ENCODE data around the gene ANXA2. TPM values are rescaled to one million over a fixed set of nuclear protein-coding genes. Genes with fewer than 3 reads are reported as not detected.
A peak's percentile ranks its signal among the peaks of the same experiment; 100 is the strongest.

The ANXA2 gene
- total RNA-seq, 2 experiments from 2014 or later, result 65.9 to 80.2 TPM

GRCh38 chr15:60323322-60323721, 74.5 kb downstream of the ANXA2 start:
- intact Hi-C loops (cut with DNase I, micrococcal nuclease), result loop anchor here in 1 of 2 experiments (5.0 kb wide), 1 partner anchor 51 kb away; no protein-coding TSS in a partner anchor
- H3K4me1 Mint-ChIP-seq, result peaks cover 2% of the 10 kb centered on the region
- no peak for ATAC-seq

GRCh38 chr15:60320365-60320764, 77.4 kb downstream of the ANXA2 start:
- intact Hi-C loops (cut with DNase I, micrococcal nuclease), result loop anchor here in 1 of 2 experiments (5.0 kb wide), 1 partner anchor 48 kb away; no protein-coding TSS in a partner anchor
- H3K4me3 Mint-ChIP-seq, result no peak overlapping the region
- peaks cover 4% of the 10 kb centered on the region for H3K9me3 Mint-ChIP-seq (ENCODE audit: low read depth)
- ATAC-seq (no peak), DNase-seq (no peak)
- no peaks in the 10 kb centered on the region for H3K36me3 Mint-ChIP-seq (ENCODE audit: low read depth)
- CTCF ChIA-PET, result interaction anchor here (0.5 to 2.2 kb wide), 5 partner anchors 8 to 400 kb away, joined by 3 to 6 read pairs (median 4); no protein-coding TSS in a partner anchor
- peaks cover 4% of the 10 kb centered on the region for H3K4me1 Mint-ChIP-seq
- H3K27me3 Mint-ChIP-seq, result peaks cover 10% of the 10 kb centered on the region
- no peak overlapping the region for H3K27ac Mint-ChIP-seq
- POLR2A ChIA-PET, result no interaction called here

More at GRCh38 chr15:60323322-60323721, 74.5 kb downstream of the ANXA2 start:
- POLR2A ChIA-PET, result no interaction called here
- Mint-ChIP-seq H3K27ac (no peak overlapping the region), H3K9me3 (ENCODE audit: low read depth) (no peaks in the 10 kb centered on the region), H3K36me3 (ENCODE audit: low read depth) (no peaks in the 10 kb centered on the region), H3K27me3 (peaks cover 23% of the 10 kb centered on the region), H3K4me3 (no peak overlapping the region)
- CTCF ChIA-PET, result interaction anchor here (1.1 to 1.2 kb wide), 2 partner anchors 52 to 572 kb away, joined by 3 read pairs; no protein-coding TSS in a partner anchor
- no peak for DNase-seq

GRCh38 chr15:60318216-60318867, 79.4 kb downstream of the ANXA2 start:
- POLR2A ChIA-PET, result no interaction called here
- CTCF ChIA-PET, result interaction anchor here (0.6 to 2.2 kb wide), 2 partner anchors 10 to 402 kb away, joined by 3 to 6 read pairs; no protein-coding TSS in a partner anchor
- H3K36me3 Mint-ChIP-seq (ENCODE audit: low read depth), result no peaks in the 10 kb centered on the region
- ATAC-seq (no peak), DNase-seq (no peak)
- peaks cover 4% of the 10 kb centered on the region for H3K4me1 Mint-ChIP-seq
- no peak overlapping the region for H3K27ac Mint-ChIP-seq
- H3K4me3 Mint-ChIP-seq, result no peak overlapping the region
- peaks cover 4% of the 10 kb centered on the region for H3K9me3 Mint-ChIP-seq (ENCODE audit: low read depth)
- H3K27me3 Mint-ChIP-seq, result peaks cover 3% of the 10 kb centered on the region
- intact Hi-C loops (cut with DNase I, micrococcal nuclease), result no loop called here

- no peak overlapping the region for H3K27ac Mint-ChIP-seq
- peaks cover 4% of the 10 kb centered on the region for H3K4me1 Mint-ChIP-seq
- intact Hi-C loops (cut with DNase I, micrococcal nuclease), result no loop called here
- ATAC-seq (no peak), DNase-seq (no peak)
- H3K27me3 Mint-ChIP-seq, result peaks cover 5% of the 10 kb centered on the region
- ChIA-PET CTCF (interaction anchor here (1.1 to 1.4 kb wide), 3 partner anchors 8 to 11 kb away, joined by 6 to 12 read pairs (median 7); no protein-coding TSS in a partner anchor), POLR2A (no interaction called here)
- H3K4me3 Mint-ChIP-seq, result no peak overlapping the region
- H3K36me3 Mint-ChIP-seq (ENCODE audit: low read depth), result no peaks in the 10 kb centered on the region
- peaks cover 4% of the 10 kb centered on the region for H3K9me3 Mint-ChIP-seq (ENCODE audit: low read depth)
Measured at GRCh38 chr15:60316961-60317360, 80.8 kb downstream of the ANXA2 start.

- peak; percentile 58 for ATAC-seq
- CTCF ChIA-PET, result interaction anchor here (1.1 to 1.6 kb wide), 3 partner anchors 10 to 188 kb away, joined by 3 to 12 read pairs (median 4); no protein-coding TSS in a partner anchor
- intact Hi-C loops (cut with DNase I, micrococcal nuclease), result no loop called here
Measured at GRCh38 chr15:60315878-60316277, 81.9 kb downstream of the ANXA2 start.

GRCh38 chr15:60313906-60314305, 83.9 kb downstream of the ANXA2 start:
- H3K9me3 Mint-ChIP-seq (ENCODE audit: low read depth), result peaks cover 4% of the 10 kb centered on the region
- H3K27ac Mint-ChIP-seq, result no peak overlapping the region
- H3K27me3 Mint-ChIP-seq, result peaks cover 12% of the 10 kb centered on the region
- POLR2A ChIA-PET, result no interaction called here
- CTCF ChIA-PET, result interaction anchor here (2.2 to 2.8 kb wide), 2 partner anchors 12 to 15 kb away, joined by 6 to 11 read pairs; no protein-coding TSS in a partner anchor
- no peaks in the 10 kb centered on the region for H3K36me3 Mint-ChIP-seq (ENCODE audit: low read depth)
- intact Hi-C loops (cut with DNase I, micrococcal nuclease), result no loop called here
- ATAC-seq (no peak), DNase-seq (no peak)
- H3K4me3 Mint-ChIP-seq, result no peak overlapping the region
- H3K4me1 Mint-ChIP-seq, result peaks cover 4% of the 10 kb centered on the region

More at GRCh38 chr15:60315878-60316277, 81.9 kb downstream of the ANXA2 start:
- no peak overlapping the region for H3K4me3 Mint-ChIP-seq
- peak; percentile 51 for DNase-seq
- H3K27me3 Mint-ChIP-seq, result peaks cover 8% of the 10 kb centered on the region
- no peaks in the 10 kb centered on the region for H3K36me3 Mint-ChIP-seq (ENCODE audit: low read depth)
- H3K9me3 Mint-ChIP-seq (ENCODE audit: low read depth), result peaks cover 4% of the 10 kb centered on the region
- peaks cover 4% of the 10 kb centered on the region for H3K4me1 Mint-ChIP-seq
- H3K27ac Mint-ChIP-seq, result no peak overlapping the region
- POLR2A ChIA-PET, result no interaction called here

- intact Hi-C loops (cut with DNase I, micrococcal nuclease), result no loop called here
- Mint-ChIP-seq H3K27me3 (peaks cover 16% of the 10 kb centered on the region), H3K36me3 (ENCODE audit: low read depth) (no peaks in the 10 kb centered on the region), H3K4me1 (no peaks in the 10 kb centered on the region), H3K9me3 (ENCODE audit: low read depth) (no peaks in the 10 kb centered on the region), H3K4me3 (no peak overlapping the region), H3K27ac (no peak overlapping the region)
- POLR2A ChIA-PET, result no interaction called here
- ATAC-seq (no peak), DNase-seq (no peak)
- CTCF ChIA-PET, result interaction anchor here (1.0 kb wide), 2 partner anchors 20 to 26 kb away, joined by 3 read pairs; no protein-coding TSS in a partner anchor
Measured at GRCh38 chr15:60307034-60307433, 90.8 kb downstream of the ANXA2 start.

GRCh38 chr15:60301024-60301423, 96.8 kb downstream of the ANXA2 start:
- Mint-ChIP-seq H3K4me3 (no peak overlapping the region), H3K27me3 (peaks cover 3% of the 10 kb centered on the region), H3K4me1 (no peaks in the 10 kb centered on the region), H3K9me3 (ENCODE audit: low read depth) (peaks cover 2% of the 10 kb centered on the region), H3K27ac (no peak overlapping the region), H3K36me3 (ENCODE audit: low read depth) (no peaks in the 10 kb centered on the region)
- intact Hi-C loops (cut with DNase I, micrococcal nuclease), result no loop called here
- ChIA-PET CTCF (no interaction called here), POLR2A (no interaction called here)
- ATAC-seq (no peak), DNase-seq (no peak)

GRCh38 chr15:60299452-60300047, 98.2 kb downstream of the ANXA2 start:
- Mint-ChIP-seq H3K4me1 (no peaks in the 10 kb centered on the region), H3K27ac (no peak overlapping the region)
- CTCF ChIA-PET, result interaction anchor here (0.6 to 1.8 kb wide), 3 partner anchors 27 to 318 kb away, joined by 3 to 5 read pairs (median 3); no protein-coding TSS in a partner anchor

More at GRCh38 chr15:60299452-60300047, 98.2 kb downstream of the ANXA2 start:
- DNase-seq, result no peak
- Mint-ChIP-seq H3K27me3 (peaks cover 3% of the 10 kb centered on the region), H3K4me3 (no peak overlapping the region), H3K36me3 (ENCODE audit: low read depth) (no peaks in the 10 kb centered on the region), H3K9me3 (ENCODE audit: low read depth) (peaks cover 2% of the 10 kb centered on the region)
- intact Hi-C loops (cut with DNase I, micrococcal nuclease), result no loop called here
- POLR2A ChIA-PET, result interaction anchor here (0.6 kb wide), 1 partner anchor 24 kb away, joined by 3 read pairs; no protein-coding TSS in a partner anchor
- ATAC-seq, result no peak

All from activated CD4-positive, alpha-beta T cell treated with anti-CD3 and anti-CD28 coated beads for 36 hours (primary cell).